ENCODE results near the gene TMEM60.

The TMEM60 gene

DNA sequence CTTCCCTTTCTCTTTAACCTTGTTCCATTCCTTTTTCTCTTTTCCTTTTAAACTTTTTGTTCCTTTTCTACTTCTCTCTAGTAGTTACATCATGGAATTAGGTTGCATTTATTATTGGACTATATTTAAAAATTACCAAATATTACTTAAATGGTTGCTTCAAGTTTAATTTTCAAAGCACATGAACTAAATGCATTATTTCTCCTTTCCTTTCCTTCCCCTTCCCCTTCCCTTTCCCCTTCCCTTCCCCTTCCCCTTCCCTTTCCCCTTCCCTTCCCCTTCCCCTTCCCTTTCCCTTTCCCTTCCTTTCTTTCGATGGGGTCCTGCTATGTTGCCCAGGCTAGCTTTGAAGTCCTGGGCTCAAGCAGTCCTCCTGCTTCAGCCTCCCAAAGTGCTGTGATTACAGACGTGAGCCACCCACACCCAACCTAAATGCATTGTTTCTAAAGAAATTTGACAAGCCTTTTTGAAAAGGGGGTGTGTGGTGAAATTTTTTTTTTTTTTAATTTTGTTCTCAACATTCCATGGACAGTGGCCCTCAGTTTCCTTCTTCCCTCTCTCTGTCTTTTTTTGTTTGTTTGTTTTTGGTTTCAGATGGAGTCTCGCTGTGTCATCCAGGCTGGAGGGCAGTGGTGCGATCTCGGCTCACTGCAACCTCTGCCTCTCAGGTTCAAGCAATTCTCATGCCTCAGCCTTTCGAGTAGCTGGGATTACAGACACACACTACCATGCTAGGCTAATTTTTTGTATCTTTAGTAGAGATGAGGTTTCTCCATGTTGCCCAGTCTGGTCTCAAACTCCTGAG is 31.2 kb downstream of the TMEM60 start:
- FAIRE-seq: no peak

DNA sequence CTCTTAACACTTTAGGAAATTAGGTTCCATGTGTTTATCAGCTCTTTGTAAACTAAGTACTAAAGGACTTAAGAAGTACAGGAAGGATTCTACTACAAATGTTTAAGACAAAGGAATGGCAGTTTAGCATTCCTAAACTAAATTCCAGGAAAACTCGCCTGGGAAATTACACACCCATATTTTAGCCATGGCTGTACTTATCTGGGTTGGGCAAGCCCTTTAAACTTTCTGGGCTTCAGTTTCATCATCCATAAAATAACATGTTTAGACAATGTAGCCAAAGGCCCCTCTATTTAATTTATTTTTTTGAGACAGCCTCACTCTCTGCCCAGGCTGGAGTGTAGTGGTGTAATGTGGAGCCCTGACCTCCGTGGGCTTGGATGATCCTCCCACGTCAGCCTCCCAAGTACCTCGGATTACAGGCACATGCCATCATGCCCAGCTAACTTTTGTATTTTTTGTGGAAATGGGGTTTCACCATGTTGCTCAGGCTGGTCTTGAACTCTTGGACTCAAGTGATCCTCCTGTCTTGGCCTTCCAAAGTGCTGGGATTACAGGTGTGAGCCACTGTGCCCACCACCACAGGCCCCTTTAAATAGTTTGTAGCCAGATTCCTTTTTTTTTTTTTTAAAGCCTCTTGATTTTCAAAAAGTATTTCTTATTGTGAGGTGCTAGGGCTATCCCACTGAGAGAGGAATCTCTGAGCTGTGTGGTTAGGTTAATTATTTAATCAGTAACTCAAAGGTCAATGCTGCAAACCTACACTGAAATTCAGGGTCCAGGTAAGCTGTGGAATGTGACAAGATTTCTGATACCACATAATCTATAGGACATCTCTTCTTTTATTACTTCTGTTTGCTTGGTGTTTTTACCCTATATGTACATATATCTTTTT is 32.1 kb downstream of the TMEM60 start:
- FAIRE-seq: no peak

- no peak for FAIRE-seq
These were observed 32.8 kb downstream of the TMEM60 start for GRCh38 chr7:77765481-77765880.

- no peak for FAIRE-seq
These were observed 37.3 kb downstream of the TMEM60 start for GRCh38 chr7:77760809-77761453.

DNA sequence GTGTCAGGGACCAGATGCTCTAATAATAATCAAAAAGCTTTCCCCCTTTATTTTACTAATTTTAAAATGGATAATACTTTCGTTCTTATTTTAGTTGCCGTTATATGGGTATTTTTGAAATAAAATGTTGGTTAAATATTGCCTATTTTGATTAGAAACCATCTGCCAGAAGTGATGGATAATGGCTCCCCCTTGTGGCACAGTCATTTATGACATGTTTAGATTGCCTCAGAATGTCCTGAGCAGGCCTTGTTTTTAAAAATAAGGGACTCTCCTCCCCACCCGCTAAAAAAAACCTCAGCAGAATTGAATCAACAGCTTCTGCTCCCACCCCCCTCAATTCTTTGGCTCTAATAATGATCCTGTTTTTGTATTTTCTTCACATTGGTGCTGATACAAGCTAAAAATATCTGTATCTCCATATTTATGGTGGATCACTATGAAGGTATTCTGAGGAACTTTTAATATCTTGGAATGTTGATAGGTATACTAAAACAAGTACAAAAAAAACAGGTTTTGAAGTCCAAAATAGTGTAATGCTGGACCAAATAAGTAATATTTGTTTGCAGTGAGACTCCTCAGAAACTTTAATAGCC is 38.8 kb downstream of the TMEM60 start:
- FAIRE-seq: peak; percentile 92

- FAIRE-seq: no peak
These were observed 40.6 kb downstream of the TMEM60 start for GRCh38 chr7:77757589-77757988.

DNA sequence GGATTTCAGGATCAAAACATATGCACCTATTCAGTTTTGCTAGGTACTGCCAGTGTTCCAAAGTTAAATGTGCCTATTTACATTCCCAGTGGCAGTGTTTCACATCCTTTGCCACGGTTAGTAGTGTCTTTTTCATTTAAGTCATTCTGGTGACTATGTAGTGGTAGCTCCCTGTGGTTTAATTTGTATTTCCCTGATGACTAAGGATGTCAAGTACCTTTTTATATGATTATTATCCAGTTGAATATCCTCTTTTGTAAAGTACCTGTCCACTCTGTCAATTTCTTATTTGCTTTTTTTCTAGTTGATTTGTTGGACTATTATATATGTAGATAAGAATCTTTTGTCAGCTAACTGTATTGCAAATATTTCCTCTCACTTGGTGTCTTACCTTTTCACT is 45.1 kb downstream of the TMEM60 start:
- no peak for FAIRE-seq

DNA sequence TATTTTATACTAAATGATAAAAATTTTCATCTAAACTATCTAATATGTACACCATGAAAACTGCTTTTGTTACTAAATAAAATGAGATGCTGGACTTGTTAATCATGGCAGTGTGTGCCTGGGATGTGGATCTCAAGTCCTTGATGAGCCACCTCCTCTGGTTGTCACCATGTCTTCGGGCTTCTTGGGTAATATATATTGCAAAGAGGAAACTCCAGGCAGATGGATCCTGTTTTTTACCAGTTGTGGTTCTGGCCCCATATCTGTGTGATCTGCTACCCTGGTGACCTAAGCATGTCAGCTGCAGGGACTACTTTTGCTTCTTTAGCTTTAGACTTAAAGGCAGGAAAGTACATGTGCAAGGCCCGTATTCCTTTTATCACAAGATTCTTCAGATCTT is 46.2 kb downstream of the TMEM60 start:
- FAIRE-seq: no peak

DNA sequence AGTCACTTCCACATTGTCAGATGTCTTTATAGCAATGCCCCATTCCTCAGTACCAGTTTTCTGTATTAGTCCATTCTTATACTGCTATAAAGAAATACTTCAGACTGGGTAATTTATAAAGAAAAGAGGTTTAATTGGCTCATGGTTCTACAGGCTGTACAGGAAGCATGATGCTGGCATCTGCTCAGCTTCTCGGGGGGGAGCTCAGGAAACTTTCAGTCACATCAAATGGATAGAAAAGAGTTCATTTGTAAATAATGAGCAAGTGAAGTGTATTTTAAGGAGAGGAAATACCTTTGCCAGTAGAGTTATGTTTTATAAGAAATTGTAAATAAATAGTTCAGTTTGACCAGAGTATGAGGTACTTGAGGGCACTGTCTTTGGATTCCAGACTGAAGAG is 50.5 kb downstream of the TMEM60 start:
- no peak for FAIRE-seq

- FAIRE-seq: no peak
These were observed 51.1 kb downstream of the TMEM60 start for GRCh38 chr7:77747178-77747577.

GRCh38 chr7:77746824-77747165 is 51.4 kb downstream of the TMEM60 start:
- no peak for FAIRE-seq

DNA sequence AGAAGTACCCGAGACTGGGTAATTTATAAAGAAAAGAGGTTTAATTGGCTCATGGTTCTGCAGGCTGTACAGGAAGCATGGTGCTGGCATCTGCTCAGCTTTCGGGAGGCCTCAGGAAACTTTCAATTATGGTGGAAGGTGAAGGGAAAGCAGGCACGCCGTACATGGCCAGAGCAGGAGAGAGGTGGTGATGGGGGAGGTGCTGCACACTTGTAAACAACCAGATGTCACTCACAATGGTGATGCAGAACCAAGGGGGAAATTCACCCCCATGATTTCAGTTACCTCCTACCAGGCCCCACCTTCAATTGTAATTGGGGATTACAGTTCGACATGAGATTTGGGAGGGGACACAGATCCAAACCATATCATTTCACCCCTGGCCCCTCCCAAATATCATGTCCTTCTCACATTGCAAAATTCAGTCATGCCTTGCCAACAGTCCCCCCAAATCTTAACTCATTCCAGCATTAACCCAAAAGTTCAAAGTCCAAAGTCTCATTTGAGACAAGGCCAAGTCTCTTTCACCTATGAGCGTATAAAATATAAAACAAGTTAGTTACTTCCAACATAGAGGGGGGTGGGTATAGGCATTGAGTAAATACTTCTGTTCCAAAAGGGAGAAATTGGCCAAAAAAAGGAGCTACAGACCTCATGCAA is 51.9 kb downstream of the TMEM60 start:
- no peak for FAIRE-seq

DNA sequence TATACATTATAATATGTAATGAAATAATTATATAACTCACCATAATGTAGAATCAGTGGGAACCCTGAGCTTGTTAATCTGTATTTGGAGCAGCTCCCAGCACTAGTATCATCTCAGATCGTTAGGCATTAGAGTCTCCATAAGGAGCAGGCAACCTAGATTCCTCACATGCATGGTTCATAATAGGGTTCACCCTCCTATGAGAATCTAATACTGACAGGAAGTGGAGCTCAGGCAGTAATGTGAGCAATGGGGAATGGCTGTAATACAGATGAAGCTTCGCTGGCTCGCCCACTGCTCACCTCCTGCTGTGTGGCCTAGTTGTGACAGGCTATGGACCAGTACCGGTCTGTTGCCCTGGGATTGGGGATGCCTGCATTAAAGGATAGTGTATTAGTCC is 52.5 kb downstream of the TMEM60 start:
- FAIRE-seq: no peak
